ENCODE measurements around the gene KIRREL1.

The KIRREL1 gene

GRCh38 chr1:158028969-158029368 is 35.5 kb downstream of the KIRREL1 start:
- no peak for DNase-seq (ENCODE audit: low read depth in 1 of 2, low spot score in 1 of 2)

DNA sequence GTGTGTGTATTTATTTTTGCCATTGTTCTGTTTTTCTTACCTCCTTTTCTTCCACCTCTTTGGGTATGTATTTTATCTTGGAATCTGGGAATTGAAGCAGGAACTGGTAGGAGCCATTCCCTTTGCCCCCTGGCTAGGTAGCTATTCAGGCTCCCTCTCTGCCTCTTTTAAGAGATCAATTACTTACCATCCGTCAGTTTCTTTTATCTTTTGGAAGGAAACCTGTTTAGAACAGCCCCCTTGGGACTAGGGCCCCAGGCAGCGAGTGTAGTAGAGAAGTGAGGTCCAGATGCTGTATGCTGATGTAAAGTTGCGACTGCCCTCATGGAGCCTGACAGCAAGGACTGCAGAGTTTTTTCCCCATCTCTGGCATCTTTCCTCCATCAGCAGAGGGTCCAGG is 41.6 kb downstream of the KIRREL1 start:
- DNase-seq (ENCODE audit: low read depth in 1 of 2, low spot score in 1 of 2): no peak

DNA sequence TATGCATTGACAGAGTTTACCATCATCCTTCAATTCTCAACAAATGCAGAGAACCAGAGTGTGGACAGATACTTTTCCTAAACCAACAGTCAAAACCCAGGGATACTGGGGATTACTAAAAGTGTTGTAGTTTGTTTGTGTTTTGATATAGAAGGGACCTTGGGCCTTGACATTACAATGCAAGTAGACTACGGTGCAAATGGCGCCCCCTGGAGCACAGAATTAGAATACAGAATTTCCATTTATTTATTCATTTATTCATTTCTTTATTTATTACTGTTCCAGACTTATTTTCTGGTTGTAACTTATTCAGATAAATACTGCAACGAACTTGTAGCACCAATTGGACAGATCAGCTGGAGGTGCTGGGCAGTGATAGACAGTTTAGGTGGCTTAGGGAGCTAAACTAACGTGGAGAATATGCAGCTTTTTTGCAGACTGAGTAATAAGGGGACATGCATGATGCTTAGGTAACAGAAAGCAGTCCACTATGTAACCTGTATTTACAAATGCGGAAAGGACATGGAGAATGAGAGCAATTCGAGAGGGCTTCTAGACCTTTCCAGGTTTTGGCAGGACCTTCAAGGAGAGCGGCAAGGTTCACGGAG is 42.6 kb downstream of the KIRREL1 start:
- DNase-seq (ENCODE audit: low read depth in 1 of 2, low spot score in 1 of 2): no peak

- DNase-seq (ENCODE audit: low read depth in 1 of 2, low spot score in 1 of 2): no peak
These were observed 43.8 kb downstream of the KIRREL1 start for GRCh38 chr1:158037008-158037865.

DNA sequence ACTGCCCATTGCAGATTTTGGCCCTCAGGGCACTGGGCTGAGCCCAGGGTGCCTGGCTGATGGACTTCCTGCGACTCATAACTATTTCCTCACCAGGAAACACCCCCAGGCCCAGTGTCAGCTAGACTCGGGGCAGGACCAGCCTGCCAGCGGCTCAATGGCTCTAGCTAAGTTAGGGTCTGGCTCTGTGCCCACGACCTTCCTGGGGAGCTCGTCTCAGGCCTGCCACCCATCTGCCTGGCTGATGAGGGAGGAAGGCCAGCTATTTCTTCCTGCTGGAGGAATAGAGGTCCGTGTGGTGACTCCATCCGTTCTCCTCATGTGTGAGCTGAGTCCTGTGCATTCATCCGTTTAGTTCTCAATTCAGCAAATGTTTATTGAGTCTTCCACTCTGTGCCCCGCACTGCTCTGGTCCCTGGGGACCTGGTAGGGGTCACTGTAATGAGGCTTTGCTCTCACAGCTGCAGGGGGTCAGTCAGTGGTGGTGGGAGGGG is 44.5 kb downstream of the KIRREL1 start:
- DNase-seq (ENCODE audit: low read depth in 1 of 2, low spot score in 1 of 2): no peak

DNA sequence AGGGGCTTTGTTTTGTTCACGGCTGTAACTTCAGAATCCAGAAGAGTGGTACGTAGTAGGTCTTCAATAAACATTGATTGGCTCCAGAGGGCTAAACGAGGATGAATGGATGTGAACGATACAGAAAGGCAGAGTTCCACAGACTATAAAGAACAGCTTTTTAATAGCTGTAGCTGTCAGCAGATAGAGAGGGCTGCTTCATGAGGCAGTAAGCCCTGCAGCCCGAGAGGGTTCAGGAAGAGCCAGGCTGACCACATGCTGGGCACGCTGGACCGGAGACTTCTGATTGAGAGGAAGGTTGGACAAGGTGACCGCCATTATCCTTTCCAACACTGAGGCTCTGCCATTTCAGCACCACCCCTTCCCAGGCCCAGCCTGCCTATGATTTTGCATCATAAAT is 45.3 kb downstream of the KIRREL1 start:
- DNase-seq (ENCODE audit: low read depth in 1 of 2, low spot score in 1 of 2): no peak

DNA sequence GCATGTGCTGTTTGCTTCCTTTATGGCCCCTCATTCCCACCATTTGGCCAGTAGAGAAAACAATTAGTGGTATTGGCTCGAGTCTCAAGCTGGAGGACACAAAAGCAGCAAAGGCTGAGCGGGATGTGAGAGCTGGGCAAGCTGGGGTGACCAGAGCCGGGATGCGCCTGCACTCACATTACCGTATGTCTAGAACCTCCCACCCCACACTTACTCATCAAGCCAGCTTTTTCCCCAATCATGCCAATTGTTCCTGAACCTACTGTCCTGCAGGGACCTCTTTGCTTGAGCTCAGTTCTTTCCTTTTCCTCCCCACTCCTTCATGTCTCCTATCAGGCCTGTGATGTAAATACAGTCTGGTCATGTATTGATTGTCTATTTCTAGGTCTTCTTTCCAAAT is 45.9 kb downstream of the KIRREL1 start:
- no peak for DNase-seq (ENCODE audit: low read depth in 1 of 2, low spot score in 1 of 2)

DNA sequence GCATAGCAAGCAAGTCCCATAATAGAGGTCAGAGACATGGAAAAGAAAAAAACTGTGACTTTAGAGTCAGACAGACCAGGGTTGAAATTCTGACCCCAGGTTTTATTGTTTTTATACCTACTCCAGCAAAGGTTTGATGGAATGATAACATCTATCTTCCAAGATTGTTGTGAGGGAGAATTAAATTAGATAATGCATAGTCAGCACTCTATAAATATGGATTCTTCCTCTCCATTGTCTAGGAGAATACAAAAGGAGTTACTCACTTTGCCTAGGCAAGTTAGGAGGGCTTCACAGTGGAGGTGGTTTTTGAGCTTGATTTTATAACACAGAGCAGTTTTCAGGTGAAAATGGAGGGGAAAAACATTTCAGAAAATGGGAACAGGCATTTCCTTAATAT is 46.9 kb downstream of the KIRREL1 start:
- DNase-seq (ENCODE audit: low read depth in 1 of 2, low spot score in 1 of 2): no peak

DNA sequence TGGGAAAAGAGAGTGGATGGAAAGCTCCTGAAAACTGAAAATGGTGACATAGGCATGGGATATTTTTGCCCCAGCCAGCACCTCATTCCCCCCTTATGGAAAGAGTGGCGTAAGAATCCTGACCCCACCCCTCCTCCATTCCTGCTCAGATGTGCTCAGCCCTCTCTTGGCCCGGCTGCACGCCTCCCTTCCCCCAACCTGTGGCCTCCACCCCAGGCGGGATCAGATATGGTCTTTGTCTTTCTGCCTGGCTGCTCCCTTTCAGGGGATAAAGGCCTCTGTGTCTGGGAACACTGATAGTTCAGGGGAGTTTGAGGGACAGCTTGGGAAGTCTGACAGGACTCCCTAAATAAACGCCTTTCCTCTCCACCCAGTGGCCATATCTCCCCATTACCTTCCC is 49.8 kb downstream of the KIRREL1 start:
- DNase-seq (ENCODE audit: low read depth in 1 of 2, low spot score in 1 of 2): no peak

- no peak for DNase-seq (ENCODE audit: low read depth in 1 of 2, low spot score in 1 of 2)
These were observed 52.2 kb downstream of the KIRREL1 start for GRCh38 chr1:158045639-158046038.

- DNase-seq (ENCODE audit: low read depth in 1 of 2, low spot score in 1 of 2): no peak
These were observed 53.5 kb downstream of the KIRREL1 start for GRCh38 chr1:158046715-158047510.

GRCh38 chr1:158048371-158049067 is 55.1 kb downstream of the KIRREL1 start:
- DNase-seq (ENCODE audit: low read depth in 1 of 2, low spot score in 1 of 2): no peak

DNA sequence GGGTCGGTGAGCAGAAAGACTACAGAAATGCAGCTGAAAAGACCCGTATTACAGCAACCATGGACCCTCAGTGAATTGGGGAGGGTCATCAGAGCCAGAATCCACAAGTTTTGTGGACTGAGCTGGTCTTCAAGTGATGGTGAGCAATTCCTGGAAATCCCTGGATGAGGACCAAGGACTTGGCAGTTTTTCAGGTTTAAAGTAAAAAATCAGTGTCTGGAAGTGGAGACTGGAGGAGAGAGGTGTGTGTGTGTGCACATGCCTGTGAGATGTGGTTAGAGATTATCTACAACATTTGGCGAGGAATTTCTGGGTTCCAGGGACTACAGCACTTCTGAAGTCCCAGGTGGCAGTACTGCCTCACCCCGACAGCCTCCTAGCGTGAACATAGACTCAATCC is 56.4 kb downstream of the KIRREL1 start:
- no peak for DNase-seq (ENCODE audit: low read depth in 1 of 2, low spot score in 1 of 2)

DNA sequence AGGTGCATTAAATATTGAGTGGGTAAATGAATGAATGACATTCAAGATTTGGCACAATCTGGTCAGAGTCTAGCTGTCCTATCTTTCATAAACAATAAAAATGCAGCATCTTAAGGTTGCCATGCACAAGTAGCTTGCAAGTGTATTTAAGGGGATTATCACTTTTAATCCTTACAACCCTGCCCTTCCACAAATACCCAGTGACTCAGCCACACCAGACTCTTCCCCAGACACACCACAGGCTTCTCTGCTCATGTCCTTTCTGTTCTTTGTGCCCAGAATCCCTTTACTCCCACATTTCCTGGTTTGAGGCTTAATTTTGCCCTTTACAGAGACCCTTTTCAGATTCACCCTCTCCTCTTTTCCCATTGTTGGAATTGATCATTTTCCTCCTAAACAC is 59.8 kb downstream of the KIRREL1 start:
- no peak for DNase-seq (ENCODE audit: low read depth in 1 of 2, low spot score in 1 of 2)

DNA sequence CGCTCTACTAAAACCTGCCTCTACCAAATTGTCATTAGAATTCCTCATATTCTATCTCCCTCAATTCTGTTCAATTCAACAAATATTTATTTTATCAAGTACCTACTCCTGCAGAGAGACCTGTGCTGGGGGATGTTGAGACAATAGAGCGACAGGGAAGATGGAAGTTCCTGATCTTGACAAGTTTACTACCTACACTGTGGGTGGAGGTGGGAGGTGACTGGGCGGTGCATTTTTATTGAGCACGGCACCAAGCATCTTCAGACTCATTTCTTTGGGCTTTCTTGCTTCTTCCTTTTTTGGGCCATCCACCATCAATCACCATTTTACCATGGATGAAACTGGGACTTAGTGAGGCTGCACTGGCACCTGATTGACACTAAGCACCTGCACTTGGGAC is 61.3 kb downstream of the KIRREL1 start:
- no peak for DNase-seq (ENCODE audit: low read depth in 1 of 2, low spot score in 1 of 2)

GRCh38 chr1:158055854-158056253 is 62.4 kb downstream of the KIRREL1 start:
- no peak for DNase-seq (ENCODE audit: low read depth in 1 of 2, low spot score in 1 of 2)

GRCh38 chr1:158056498-158056897 is 63.1 kb downstream of the KIRREL1 start:
- DNase-seq (ENCODE audit: low read depth in 1 of 2, low spot score in 1 of 2): no peak

DNA sequence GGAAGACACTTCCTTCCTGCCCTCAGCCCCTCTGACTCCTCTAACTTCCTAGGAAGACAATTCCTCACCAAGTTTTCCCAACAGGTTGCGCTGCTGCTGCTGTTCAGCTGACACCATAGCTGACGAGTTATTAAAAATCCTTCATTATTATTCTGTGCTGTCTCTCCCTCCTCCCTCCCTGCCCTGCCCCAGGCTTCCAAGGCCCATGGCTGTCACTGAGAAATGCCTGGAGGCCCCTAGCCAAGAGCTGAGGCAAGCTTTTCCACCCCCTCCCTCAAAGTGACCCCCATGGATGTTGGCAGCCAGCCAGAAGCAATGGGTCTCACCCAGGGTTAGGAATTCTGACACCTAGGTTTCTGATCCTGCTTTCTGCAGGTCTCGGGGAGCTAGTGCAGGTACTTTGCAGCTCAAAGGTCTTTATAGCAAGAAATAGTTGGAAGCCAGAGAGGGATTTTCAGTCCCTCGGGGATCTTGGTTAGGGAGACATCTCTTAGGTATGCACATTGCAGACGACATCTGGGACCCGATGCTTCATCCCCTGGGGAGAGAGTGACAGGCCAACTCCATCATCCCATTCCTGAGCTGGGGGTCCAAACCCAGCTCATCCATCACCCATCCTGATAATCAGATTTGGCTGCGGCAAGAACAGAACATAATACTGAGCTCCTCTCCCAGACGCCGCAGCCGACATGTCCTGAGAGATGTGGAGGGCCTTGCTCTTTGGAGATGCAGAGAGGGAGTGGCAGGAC is 65.0 kb downstream of the KIRREL1 start:
- DNase-seq (ENCODE audit: low read depth in 1 of 2, low spot score in 1 of 2): no peak

DNA sequence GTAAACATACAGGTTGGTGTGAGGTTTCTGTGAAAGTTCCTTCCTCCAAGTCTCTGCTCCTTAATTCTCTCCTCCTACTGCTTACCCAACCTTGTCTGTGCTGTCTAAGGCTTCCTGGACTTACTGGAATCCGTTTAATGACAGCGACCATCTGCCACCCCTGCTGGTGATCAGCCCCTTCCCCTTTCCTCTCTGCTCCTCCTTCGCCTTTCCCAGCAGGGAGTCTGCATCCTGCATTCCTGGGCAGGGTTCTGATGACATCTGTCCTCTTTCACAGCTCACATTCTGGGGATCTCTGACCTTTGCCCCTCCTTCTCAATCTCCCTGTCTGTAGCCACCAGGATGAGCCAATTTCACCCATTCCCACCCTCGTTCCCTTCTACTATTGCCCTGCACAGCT is 66.5 kb downstream of the KIRREL1 start:
- no peak for DNase-seq (ENCODE audit: low read depth in 1 of 2, low spot score in 1 of 2)

DNA sequence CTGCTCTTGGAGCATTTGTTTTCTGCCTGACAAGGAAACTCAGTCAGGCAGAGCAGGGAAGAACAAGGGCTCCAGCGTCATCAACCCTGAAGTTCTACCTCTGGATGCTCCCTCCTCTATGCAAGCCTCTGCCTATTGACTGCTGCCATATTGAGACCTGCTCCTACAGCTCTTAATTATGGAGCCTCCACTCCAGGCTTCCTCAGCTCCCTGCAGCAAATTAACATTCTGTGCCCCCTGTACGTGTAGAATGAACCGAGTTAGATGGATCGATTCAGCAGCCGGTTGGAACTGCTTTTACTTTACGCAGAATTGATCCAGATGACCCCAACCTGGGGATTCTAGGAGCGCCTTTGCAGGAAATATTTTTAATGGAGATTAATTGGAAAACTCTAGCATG is 68.7 kb downstream of the KIRREL1 start:
- no peak for DNase-seq (ENCODE audit: low read depth in 1 of 2, low spot score in 1 of 2)

DNA sequence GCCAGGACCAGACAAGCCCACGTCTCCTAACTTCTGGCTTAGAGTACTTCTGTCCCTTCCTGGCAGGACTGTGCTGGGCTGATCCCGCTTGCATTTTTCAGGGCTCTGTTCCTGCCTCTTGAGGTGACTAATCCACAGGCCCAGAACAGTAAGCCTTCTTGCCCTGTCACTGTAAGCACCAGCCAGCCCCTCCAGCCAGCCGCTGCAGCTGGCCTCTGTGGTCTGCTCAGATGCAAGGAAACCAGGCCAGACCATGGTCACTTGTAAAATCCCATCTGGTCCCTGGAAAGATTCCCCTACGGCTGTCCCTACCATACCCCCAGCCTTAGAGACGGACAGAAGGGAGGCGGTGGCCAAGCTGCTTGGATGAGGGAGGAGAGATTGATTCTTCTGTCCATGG is 74.2 kb downstream of the KIRREL1 start:
- no peak for DNase-seq (ENCODE audit: low read depth in 1 of 2, low spot score in 1 of 2)

Data from activated T-helper 1 cell treated with anti-CD3 and anti-CD28 coated beads, Interleukin-2, amount 50 U/mL, for 16 hours (primary cell).